ENCODE results near the gene MFAP4.

The MFAP4 gene

DNA sequence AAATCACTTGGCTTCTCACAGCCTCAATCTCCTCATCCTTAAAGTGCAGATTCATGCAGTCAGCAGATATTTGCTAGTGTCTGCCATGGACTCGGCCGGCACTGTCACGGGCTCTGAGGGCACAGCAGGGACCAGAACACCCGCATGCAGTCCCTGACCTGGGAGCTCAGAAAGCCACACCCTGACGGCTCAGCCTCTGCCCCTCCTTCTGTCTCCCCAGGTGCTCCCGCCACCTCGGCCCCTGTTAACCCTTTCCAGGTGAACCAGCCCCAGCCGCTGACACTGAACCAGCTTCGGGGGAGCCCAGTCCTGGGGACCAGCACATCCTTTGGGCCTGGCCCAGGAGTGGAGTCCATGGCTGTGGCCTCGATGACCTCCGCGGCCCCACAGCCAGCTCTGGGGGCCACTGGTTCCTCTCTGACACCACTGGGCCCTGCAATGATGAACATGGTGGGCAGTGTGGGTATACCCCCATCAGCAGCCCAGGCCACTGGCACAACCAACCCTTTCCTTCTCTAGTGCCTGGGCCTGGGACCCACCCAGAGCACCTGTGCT, 53.2 kb downstream of the MFAP4 start:
- TF ChIP-seq CTCF (IDR thresholded peaks at IDR 0.05; ENCODE audit: insufficient read depth, low read length, poor library complexity, severe bottlenecking): no peak
- Histone ChIP-seq H3K27me3 (replicated peaks; ENCODE audit: control insufficient read depth, insufficient read depth, low read length) (no peaks in the 10 kb centered on the region), H3K4me3 (replicated peaks; ENCODE audit: low read depth, low read length) (no peak overlapping the region), H3K36me3 (ENCODE audit: control insufficient read depth, insufficient read depth, low read length) (no peaks in the 10 kb centered on the region)
- no peak for DNase-seq (ENCODE audit: extremely low read depth, insufficient read length)

All from GM06990 (cell line).